HG02973 (cell line): Measurements from ENCODE around the gene LENG1.
"Not testable (repeated sequence)": the region's sequence is repeated elsewhere in the genome, so short reads cannot be mapped to it uniquely, and the experiment has no call there.

Experiments
- ATAC-seq: cut with Tn5 transposase; IDR thresholded peaks from one replicate; pipeline ENCODE4 v1.9.1; 2021; ENCODE audit warnings: moderate library complexity; ENCODE audit not compliant: unreplicated experiment

Gene LENG1

GRCh38 chr19:54189735-54190502 is 30.4 kb upstream of the LENG1 start:
- ATAC-seq, result peak; percentile 41

- ATAC-seq, result peak; percentile 14
Measured at GRCh38 chr19:54189145-54189734, 29.7 kb upstream of the LENG1 start, which contains the start of gene MBOAT7. MBOAT7 (minus strand) TSS chr19:54189580; CDS start chr19:54188508, 1,072 bp downstream.

- no peak for ATAC-seq
Measured at GRCh38 chr19:54188215-54188871, 28.8 kb upstream of the LENG1 start.

DNA sequence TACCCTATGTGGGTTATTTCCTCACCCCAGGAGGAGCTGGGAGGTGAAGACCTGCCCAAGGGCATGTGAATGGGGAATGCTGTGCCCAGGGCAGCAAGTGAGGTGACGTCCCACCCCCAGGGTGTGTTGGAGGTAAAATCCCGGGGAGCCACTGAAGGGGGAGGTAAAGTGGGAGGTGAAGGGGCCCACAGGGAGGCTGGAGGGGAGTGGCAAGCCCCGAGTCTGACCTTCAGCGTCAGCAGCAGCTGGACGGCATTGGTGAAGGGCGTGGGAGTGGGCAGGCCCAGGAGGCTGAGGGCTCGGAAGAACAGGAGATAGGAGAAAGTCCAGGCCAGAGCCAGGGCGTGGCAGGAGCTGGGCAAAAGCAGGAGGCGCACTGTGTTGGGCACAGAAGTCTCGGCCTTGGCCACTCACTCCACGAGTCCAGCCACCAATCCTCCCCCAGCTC is 27.4 kb upstream of the LENG1 start:
- ATAC-seq, result no peak

GRCh38 chr19:54186351-54186750 is 26.8 kb upstream of the LENG1 start:
- no peak for ATAC-seq

DNA sequence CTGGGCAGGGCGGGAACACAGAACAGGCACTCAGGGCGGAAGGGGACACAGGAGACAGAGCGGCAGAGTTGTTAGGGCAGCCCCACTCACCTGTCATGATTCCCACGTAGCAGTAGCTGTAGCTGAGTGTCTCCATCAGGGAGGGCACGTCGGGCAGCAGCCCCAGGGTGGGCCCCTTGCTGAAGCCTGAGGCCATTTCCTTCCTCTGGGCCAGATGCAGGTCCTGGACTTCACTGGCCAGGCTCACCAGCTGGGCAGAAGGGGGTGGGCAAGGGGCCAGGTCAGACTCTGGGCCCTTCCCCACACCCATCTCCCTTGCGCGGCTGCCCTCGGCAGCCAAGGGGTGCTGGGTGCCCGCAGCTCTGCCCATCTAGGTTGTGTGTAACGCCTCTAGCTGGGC is 23.9 kb upstream of the LENG1 start:
- ATAC-seq, result no peak

DNA sequence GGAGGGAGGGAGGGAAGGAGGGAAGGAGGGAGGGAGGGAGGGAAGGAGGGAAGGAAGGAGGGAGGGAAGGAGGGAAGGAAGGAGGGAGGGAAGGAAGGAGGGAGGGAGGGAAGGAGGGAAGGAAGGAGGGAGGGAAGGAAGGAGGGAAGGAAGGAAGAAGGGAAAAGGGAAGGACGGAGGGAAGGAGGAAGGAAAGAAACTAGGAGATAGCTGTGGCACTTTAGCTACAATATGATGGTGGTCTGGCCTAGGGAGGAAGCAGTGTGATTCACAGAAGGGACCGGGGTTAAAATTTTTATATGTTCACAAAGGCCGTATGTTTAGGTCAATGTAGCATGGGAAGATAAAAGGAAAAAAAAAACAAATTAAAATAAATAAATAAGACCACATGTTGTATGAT is 22.4 kb upstream of the LENG1 start:
- ATAC-seq, result not testable (repeated sequence)

- ATAC-seq, result no peak
Measured at GRCh38 chr19:54180691-54181091, 21.2 kb upstream of the LENG1 start.

- no peak for ATAC-seq
Measured at GRCh38 chr19:54179921-54180461, 20.5 kb upstream of the LENG1 start.

- ATAC-seq, result no peak
Measured at GRCh38 chr19:54179262-54179852, 19.8 kb upstream of the LENG1 start.

DNA sequence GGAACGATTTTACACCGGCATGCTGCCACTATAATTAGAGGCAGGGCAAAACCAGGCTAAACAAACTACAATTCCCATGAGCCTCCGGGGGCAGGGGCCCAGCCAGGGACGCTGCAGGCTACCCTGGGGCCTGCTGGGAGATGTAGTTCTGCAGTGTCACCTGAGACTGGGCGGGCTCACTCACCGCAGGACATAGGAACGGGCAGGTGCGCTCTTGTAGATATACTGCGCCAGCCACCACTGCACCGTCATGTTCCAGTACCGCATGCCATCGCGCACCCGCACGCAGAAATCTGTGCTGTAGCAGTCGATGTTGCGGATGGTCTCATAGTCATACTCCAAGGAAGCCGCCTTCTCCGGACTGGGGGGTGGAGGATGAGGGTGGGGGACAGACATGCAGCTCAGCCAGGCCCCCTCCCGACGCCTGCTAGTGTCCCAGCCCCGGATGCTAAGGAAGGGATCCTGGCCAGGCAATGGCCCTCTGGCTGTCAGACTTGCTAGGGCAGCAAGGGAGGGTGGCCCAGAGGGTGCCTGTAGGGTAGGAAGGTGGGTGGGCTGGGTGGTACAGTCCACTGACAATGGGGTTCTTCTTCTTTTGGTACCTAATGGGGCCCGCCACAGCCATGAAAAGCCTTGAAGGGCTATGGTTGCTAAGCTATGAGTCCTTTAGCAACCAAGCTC is 19.2 kb upstream of the LENG1 start:
- no peak for ATAC-seq

GRCh38 chr19:54173951-54174834 is 14.7 kb upstream of the LENG1 start:
- ATAC-seq, result no peak

DNA sequence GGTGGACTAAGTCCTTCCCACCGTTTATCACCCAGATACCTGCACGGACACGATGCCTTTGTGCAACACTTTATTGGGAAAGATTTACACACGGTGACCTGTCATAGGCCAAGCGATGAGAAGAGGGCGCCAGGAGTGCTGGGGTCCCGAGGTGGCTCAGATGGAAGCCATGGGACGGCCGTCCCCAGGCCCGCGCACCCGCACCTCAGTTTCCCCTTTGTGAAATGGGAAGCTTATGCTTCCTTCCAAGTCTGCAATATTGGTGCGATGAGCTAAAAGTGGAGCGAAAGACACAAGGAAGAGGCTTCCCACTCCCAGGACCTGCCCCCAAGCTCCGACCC is 13.8 kb upstream of the LENG1 start:
- ATAC-seq, result no peak

GRCh38 chr19:54172471-54173358 is 13.2 kb upstream of the LENG1 start, which contains the start of gene TMC4:
TMC4 (minus strand) TSS chr19:54173160; CDS start chr19:54173117, 43 bp downstream.
- no peak for ATAC-seq

DNA sequence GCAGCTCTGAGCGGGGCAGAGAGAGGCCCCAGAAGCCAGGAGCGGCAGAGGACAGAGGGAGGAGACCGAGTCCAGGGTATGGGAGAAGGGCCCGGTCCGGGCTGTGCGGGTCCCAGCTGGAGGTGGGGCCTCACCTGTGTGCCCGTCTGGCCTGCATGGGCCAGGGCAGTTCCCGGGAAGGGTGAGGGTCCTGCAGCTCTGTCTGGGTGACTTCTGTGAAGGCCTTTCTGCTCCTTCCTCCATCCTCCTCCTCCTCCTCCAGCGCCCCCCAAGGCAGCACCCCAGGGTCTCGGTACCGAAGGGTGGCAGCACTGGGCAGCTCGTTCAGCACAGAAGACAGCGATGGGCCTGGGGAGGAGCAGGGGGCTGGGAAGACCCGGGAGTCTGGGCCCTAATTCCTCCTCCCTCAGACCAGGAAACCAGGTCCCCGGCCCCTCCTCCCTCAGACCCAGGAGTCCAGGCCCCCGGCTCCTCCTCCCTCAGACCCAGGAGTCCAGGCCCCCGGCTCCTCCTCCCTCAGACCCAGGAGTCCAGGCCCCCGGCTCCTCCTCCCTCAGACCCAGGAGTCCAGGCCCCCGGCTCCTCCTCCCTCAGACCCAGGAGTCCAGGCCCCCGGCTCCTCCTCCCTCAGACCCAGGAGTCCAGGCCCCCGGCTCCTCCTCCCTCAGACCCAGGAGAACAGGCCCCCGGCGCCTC is 12.4 kb upstream of the LENG1 start:
- ATAC-seq, result not testable (repeated sequence)

DNA sequence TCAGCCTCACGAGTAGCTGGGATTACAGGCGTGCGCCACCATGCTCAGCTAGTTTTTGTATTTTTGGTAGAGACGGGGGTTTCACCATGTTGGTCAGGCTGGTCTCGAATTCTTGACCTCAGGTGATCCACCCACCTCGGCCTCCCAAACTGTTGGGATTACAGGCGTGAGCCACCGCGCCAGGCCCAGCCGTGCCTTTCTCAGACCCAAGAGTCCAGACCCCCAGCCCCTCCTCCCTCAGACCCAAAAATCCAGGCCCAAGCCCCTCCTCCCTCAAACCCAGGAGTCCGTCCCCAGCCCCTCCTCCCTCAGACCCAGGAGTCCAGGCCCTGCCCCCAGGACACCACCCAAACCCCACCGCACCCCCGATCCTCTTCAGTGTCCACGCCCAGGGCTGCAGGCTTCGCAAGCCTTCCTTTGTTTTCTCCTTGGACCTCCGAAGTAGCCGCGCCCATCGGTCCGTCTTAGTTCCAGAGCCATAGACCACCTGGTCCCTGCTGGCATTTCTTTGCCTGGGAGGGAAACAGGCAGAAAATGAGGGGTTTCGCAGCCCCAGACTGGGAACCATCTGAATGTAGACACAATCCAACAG is 9.7 kb upstream of the LENG1 start:
- no peak for ATAC-seq

DNA sequence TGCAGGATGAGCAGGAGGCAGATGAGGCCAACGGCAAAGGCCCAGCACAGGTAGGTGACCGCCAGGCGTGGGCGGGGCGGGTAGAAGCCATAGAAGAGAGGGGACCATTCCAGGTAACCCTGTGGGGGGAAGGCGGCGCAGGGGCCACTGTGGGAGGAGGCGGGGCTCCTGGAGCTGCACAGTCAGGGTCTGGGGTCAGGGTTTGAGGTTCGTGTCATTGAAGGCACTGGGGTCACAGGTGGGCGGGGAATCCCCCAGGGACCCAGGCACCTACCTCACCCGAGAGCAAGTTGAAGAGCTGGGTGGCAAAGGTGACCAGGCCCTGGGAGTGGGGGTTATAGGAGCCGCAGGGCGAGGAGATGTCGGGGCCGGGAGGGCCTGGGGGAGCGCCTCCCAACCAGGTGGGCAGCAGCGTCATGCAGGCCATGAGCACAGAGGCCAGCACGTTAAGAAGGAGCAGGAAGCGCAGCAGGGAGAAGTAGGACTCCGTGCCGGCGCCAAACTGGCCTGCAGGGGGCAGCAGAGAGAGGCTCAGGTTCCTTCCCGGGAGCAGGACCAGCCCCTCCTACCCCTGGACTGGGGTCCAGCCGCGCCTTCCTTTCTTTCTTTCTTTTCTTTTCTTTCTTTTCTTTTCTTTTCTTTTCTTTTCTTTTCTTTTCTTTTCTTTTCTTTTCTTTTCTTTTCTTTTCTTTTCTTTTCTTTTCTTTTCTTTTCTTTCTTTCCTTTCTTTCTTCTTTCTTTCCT is 8.8 kb upstream of the LENG1 start:
- ATAC-seq, result no peak
